Measurements from ENCODE around the gene WWC1. TPM values are rescaled to one million over a fixed set of nuclear protein-coding genes. Genes with fewer than 3 reads are reported as not detected.

WWC1 gene
- total RNA-seq, 4 donors from 2014 or later: 0.51 TPM; not detected in 3

DNA sequence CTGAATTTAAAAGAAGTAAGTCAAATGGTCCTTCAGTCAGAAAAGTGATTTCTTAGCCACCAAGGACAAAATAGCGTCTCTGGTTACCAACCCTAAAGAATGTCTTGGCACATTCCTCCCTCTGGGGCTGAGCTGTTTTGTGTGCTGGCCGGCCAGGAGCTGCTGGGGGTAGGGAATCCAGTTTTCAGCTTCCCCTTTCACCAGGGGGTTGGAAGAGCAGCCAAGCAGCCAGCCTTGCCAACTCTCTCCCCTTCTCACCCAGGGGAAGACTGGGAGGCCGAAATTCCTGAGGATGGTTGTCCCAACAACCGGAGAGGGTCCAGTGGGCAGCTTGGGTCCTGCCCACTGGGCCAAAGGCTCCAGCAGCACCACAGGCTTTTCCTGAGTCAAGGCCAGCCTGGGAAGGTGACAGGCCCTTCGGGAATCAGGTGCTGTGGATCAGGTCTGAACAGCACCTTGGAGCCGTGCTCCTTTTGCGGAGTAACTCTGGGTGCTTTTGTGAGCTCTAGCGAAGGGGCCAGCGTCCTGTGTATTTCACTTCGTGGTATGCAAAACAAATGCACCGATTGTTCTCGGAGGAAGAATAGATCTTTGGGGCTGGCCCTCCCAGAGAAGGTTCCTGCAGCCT lies 4.2 kb downstream of the WWC1 start:
- intact Hi-C loops (cut with DNase I; ENCODE audit: low total_unique reads) (no loop called here), in situ Hi-C loops (cut with MboI; ENCODE audit: low sequenced_read_pairs in 4 of 4) (no loop called here)
- H3K27me3 ChIP-seq: peaks cover 32 to 36% (median 34%) of the 10 kb centered on the region in 3 donors
- TF ChIP-seq, protein P1, sequence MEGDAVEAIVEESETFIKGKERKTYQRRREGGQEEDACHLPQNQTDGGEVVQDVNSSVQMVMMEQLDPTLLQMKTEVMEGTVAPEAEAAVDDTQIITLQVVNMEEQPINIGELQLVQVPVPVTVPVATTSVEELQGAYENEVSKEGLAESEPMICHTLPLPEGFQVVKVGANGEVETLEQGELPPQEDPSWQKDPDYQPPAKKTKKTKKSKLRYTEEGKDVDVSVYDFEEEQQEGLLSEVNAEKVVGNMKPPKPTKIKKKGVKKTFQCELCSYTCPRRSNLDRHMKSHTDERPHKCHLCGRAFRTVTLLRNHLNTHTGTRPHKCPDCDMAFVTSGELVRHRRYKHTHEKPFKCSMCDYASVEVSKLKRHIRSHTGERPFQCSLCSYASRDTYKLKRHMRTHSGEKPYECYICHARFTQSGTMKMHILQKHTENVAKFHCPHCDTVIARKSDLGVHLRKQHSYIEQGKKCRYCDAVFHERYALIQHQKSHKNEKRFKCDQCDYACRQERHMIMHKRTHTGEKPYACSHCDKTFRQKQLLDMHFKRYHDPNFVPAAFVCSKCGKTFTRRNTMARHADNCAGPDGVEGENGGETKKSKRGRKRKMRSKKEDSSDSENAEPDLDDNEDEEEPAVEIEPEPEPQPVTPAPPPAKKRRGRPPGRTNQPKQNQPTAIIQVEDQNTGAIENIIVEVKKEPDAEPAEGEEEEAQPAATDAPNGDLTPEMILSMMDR (IDR thresholded peaks at IDR 0.05 in 4 of 5, conservative IDR thresholded peaks at IDR 0.05 in 1 of 5): no peak
- TF ChIP-seq POLR2A (IDR thresholded peaks at IDR 0.05): no peak
- no peaks in the 10 kb centered on the region for H3K4me1 ChIP-seq
- H3K4me3 ChIP-seq: no peak overlapping the region
- no peaks in the 10 kb centered on the region for H3K9me3 ChIP-seq
- no peak for ATAC-seq
- no peak overlapping the region for H3K27ac ChIP-seq
- no peak for DNase-seq
- H3K36me3 ChIP-seq: no peaks in the 10 kb centered on the region

DNA sequence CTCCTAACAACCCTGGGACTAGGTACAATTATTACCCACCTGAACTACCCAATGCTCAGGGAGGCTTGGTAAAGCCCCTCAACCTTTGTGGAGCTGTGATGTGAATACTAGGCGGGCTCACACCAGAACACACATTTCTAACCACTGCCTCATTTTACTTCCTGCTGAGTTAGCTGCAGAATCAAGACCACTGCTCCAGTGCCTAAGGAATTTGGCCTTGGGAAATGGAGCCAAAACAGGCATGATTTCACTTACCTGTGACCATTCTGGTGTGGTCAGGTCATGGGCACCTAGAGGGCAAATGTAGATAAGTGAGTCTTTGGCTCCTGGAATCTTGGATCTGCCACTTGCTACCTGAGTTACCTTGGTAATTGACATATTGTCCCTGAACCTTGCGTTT lies 5.2 kb downstream of the WWC1 start:
- peaks cover 23 to 28% (median 27%) of the 10 kb centered on the region in 3 donors for H3K27me3 ChIP-seq
- TF ChIP-seq POLR2A (IDR thresholded peaks at IDR 0.05): no peak
- TF ChIP-seq, protein P1 (IDR thresholded peaks at IDR 0.05 in 4 of 5, conservative IDR thresholded peaks at IDR 0.05 in 1 of 5): no peak

DNA sequence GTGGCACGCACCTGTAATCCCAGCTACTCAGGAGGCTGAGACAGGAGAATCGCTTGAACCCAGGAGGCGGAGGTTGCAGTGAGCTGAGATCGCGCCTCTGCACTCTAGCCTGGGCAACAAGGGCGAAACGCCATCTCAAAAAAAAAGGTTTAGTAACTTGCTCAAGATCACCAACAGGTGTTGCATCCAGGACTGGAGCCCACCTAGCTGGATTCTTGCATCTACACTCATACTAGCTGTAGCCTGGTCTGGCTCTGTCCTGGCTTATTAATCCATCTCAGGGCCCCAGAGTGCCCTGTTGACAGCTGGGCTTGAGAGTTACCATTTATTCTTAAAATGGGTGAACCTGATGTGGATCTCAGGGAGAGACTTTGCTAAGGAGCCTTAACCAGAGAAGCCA lies 7.5 kb downstream of the WWC1 start:
- H3K9me3 ChIP-seq: no peaks in the 10 kb centered on the region
- H3K27me3 ChIP-seq: peaks cover 4 to 10% (median 7%) of the 10 kb centered on the region in 3 donors
- H3K36me3 ChIP-seq: no peaks in the 10 kb centered on the region
- no peak overlapping the region for H3K4me3 ChIP-seq
- H3K4me1 ChIP-seq: no peaks in the 10 kb centered on the region
- in situ Hi-C loops (cut with MboI; ENCODE audit: low sequenced_read_pairs in 4 of 4): no loop called here
- intact Hi-C loops (cut with DNase I; ENCODE audit: low total_unique reads): no loop called here
- DNase-seq: no peak
- ATAC-seq: no peak
- no peak overlapping the region for H3K27ac ChIP-seq
- TF ChIP-seq POLR2A (IDR thresholded peaks at IDR 0.05): no peak
- TF ChIP-seq, protein P1 (IDR thresholded peaks at IDR 0.05 in 4 of 5, conservative IDR thresholded peaks at IDR 0.05 in 1 of 5): no peak

More for the DNA sequence above, 5.2 kb downstream of the WWC1 start:
- no peaks in the 10 kb centered on the region for H3K36me3 ChIP-seq
- DNase-seq (no peak), ATAC-seq (no peak)
- in situ Hi-C loops (cut with MboI; ENCODE audit: low sequenced_read_pairs in 4 of 4) (no loop called here), intact Hi-C loops (cut with DNase I; ENCODE audit: low total_unique reads) (no loop called here)
- H3K9me3 ChIP-seq: no peaks in the 10 kb centered on the region
- H3K27ac ChIP-seq: no peak overlapping the region
- H3K4me3 ChIP-seq: no peak overlapping the region
- no peaks in the 10 kb centered on the region for H3K4me1 ChIP-seq

DNA sequence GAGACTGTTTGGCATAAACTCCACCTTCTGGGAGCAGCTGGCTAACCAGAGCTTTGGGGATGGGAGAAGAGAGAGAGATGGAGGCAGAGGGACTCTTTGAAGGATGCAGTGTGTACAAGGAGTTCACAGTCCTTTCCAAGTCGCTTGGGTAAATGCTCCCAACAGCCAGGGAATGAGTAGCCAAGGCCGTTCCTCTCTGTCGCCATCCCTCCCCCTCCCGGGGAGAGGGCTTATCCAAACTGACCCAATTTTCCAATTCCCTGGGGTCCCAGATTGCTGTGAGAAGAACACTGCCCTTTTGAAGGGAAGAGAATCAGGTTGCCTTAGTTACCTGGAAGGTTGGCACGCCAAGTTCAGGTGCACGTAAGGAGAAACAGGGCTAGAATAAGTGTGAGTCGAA lies 7.9 kb downstream of the WWC1 start:
- H3K4me3 ChIP-seq: no peak overlapping the region
- no peaks in the 10 kb centered on the region for H3K9me3 ChIP-seq
- no peak for TF ChIP-seq POLR2A (IDR thresholded peaks at IDR 0.05)
- TF ChIP-seq, protein P1 (IDR thresholded peaks at IDR 0.05 in 4 of 5, conservative IDR thresholded peaks at IDR 0.05 in 1 of 5): no peak
- no peak overlapping the region for H3K27ac ChIP-seq
- no peaks in the 10 kb centered on the region for H3K4me1 ChIP-seq
- H3K27me3 ChIP-seq: peaks cover 3 to 6% (median 5%) of the 10 kb centered on the region in 3 donors
- H3K36me3 ChIP-seq: no peaks in the 10 kb centered on the region
- ATAC-seq (no peak), DNase-seq (no peak)
- intact Hi-C loops (cut with DNase I; ENCODE audit: low total_unique reads) (no loop called here), in situ Hi-C loops (cut with MboI; ENCODE audit: low sequenced_read_pairs in 4 of 4) (no loop called here)
